H7 (cell line): Measurements from ENCODE around the gene KIF19. TPM values are rescaled to one million over a fixed set of nuclear protein-coding genes. Genes with fewer than 3 reads are reported as not detected.
A peak's percentile ranks its signal among the peaks of the same experiment; 100 is the strongest.

Experiments
- DNase-seq: peaks from one replicate; pipeline ENCODE4 v3.0.0; 2012
- H3K27me3 ChIP-seq: 2 replicates; pipeline ENCODE4 v1.6.0; 2011; ENCODE audit warnings: mild to moderate bottlenecking, low read length; ENCODE audit not compliant: control insufficient read depth, insufficient read depth
- H3K36me3 ChIP-seq: replicated peaks from 2 replicates; pipeline ENCODE4 v1.5.1; 2011; ENCODE audit warnings: low read length; ENCODE audit not compliant: control insufficient read depth, insufficient read depth
- H3K4me3 ChIP-seq: 2 replicates; pipeline ENCODE4 v1.5.1; 2011; ENCODE audit warnings: low read depth, mild to moderate bottlenecking, control low read depth, low read length, moderate library complexity; ENCODE audit not compliant: insufficient read depth
- total RNA-seq: library from RNA; depleted of rRNA; stranded (reverse); fragments of >200 nt; shearing (Covaris generic); gene quantifications from 2 replicates; pipeline ENCODE4 v1.2.3, GENCODE V29; 2014

The KIF19 gene
- total RNA-seq, 1 experiment from 2014 or later = 0.52 TPM

DNA sequence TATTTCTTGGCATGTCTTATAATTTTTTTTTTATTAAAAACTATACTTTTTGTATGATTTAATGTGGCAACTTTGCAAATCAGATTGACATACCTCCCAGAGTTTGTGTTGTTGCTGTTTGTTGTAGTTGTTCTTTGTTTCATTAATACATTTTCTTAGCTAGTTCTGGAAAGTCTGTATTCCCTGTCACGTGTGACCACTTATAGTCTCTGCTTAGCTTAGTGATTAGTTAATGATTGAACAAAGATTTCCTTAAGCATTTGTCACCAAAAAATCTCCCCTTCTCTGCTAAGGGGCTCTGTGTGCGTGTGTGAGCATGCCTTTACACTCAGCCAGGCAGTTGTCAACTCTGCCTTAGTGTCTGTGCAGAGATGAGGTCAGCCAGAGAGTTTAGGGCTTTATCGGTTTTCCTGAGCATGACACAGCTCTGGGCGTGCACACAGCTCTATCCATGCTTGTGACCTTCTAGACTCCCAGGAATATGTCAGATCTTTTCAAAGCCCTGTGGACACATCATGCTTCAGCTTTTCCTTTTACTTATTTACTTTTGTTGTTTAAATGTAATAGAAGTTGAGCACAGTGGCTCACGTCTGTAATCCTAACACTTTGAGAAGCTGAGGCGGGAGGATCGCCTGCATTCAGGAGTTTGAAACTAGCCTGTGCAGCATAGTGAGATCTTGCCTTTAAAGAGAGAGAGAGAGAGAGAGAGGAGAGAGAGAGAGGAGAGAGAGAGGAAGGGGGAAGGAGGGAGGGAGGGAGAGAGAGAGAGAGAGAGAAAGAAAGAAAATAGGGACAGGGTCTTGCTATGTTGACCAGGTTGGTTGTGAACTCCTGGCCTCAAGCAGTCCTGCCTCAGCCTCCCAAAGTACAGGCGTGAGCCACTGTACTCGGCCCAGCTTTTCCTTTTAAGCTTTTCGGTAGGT is 30.1 kb upstream of the KIF19 start:
- Histone ChIP-seq H3K36me3 (no peaks in the 10 kb centered on the region), H3K27me3 (no peaks in the 10 kb centered on the region), H3K4me3 (no peak overlapping the region)
- no peak for DNase-seq

DNA sequence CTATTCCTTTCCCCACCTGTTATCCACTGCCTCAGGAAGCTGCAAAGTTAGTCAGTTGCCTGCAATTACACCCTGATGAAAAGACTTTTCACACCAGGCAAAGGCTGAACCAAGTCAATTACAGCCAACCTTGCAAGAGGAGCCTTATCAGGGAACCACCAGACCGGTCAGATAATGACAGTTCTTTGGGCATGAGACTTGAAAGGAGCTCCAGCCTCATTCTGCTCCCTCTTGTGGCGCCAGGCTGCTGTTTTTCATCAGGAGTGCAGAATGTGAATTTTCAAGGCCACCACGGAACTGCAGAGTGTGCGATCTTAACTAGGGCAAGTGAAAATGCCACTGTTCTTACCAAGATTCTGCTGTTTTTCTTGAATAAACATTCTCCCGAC is 29.5 kb upstream of the KIF19 start:
- peak; percentile 75 for DNase-seq
- H3K4me3 ChIP-seq = no peak overlapping the region
- no peaks in the 10 kb centered on the region for H3K36me3 ChIP-seq
- H3K27me3 ChIP-seq = no peaks in the 10 kb centered on the region

DNA sequence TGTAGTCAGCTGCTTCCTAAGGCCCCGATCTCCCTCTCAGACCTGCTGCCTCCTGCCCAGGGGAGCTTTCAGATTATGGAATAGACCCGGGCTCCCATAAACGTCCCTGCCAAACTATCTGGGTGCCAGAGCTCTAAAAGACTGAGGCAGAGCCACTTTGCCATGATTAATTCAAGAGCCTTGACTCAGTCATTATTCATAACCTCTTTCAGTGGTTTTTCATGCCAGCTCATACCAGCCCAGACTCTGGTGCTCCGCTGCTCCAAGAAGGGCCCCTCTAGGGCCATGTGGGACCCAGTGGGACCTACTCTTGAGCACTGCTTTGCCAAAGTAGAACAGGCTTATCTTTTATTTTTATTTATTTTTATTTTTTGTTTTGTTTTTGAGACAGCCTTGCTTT is 28.1 kb upstream of the KIF19 start:
- Histone ChIP-seq H3K27me3 (no peaks in the 10 kb centered on the region), H3K4me3 (no peak overlapping the region), H3K36me3 (no peaks in the 10 kb centered on the region)
- DNase-seq = no peak

DNA sequence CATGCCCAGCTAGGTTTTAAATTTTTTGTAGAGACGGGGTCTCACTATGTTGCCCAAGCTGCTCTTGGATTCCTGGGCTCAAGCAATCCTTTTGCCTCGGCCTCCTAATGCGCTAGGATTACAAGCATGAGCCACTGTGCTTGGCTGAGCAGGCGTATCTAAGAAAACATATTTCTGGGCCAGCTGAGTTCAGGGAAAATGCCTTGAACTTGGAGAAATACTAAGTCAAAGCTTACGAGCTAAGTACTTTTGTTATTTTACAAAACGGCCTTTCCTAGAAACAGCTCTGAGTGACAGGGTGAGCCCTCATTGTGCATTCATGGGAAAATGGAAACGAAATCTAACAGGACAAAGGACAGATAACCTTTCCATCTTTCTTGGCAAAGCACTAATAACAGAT is 27.2 kb upstream of the KIF19 start:
- Histone ChIP-seq H3K27me3 (no peaks in the 10 kb centered on the region), H3K36me3 (no peaks in the 10 kb centered on the region), H3K4me3 (no peak overlapping the region)
- DNase-seq = no peak

DNA sequence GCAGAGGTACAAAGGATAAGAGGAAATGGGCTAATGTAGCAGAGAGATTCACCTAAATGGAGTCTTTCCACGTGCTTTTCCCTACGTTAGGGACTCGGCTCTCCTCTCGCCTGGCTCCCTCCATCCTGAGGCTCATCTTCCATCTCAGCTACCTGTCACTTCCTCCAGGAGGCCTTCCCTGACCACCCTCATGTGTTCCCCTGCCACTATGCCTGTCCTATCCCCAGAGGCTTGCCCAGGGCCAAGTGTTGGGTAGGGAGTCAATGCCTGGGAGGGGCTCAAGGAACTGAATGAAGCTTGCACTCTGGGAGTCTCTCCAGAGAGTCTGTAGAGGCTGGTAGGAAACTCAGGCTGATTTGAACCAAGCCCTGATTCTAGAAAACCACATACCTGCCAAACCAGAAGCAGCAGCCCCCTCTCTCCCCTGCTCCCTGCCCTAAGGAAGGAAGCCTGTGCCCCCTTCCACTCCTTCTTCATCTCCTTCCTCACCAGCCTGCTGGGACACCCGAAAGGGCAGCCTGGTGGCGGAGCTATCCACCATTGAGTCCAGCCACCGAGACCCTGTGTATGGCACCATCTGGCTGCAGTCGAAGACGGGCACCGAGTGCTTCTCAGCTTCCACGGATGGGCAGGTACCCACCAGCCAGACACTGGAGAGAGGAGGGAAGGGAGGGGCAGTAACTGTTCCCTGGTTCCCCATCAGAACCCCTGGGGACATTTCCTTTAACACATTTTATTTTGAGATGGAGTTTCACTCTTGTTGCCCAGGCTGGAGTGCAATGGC is 26.6 kb upstream of the KIF19 start:
- H3K4me3 ChIP-seq = no peak overlapping the region
- H3K27me3 ChIP-seq = no peaks in the 10 kb centered on the region
- DNase-seq = no peak
- H3K36me3 ChIP-seq = no peaks in the 10 kb centered on the region

DNA sequence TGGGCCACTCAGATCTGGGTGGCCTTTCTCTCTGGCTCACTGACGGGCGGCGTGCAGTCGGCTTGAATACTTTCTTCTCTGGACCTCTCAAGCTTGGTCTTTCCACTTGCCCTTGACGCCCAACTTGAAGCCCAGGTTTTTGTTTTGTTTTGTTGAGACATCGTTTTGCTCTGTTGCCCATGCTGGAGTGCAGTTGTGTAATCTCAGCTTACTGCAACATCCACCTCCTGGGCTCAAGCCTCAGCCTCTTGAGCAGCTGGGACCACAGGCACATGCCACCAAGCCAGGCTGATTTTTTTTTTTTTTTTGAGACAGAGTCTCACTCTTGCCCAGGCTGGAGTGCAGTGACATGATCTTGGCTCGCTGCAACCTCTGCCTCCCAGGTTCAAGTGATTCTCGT is 22.7 kb upstream of the KIF19 start:
- Histone ChIP-seq H3K36me3 (no peaks in the 10 kb centered on the region), H3K27me3 (no peaks in the 10 kb centered on the region), H3K4me3 (no peak overlapping the region)
- no peak for DNase-seq

DNA sequence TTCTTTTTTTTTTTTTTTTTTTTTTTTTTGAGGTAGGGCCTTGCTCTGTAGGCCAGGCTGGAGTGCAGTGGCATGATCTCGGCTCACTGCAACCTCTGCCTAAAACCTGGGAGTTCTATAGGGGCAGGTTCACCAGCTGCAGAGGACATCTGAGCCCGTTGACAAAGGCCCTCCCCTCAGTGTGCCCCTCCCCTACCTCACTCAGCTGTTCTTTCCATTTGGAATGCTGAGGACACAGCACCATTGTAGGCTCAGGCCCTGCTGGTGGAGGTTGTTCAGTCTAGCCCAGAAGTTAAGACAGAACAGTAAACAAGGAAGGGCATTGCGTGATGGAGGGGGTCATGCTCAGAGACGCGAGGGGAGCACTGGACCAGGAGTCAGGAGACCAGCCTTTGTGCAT is 21.8 kb upstream of the KIF19 start:
- no peaks in the 10 kb centered on the region for H3K27me3 ChIP-seq
- no peak for DNase-seq
- no peaks in the 10 kb centered on the region for H3K36me3 ChIP-seq
- no peak overlapping the region for H3K4me3 ChIP-seq

DNA sequence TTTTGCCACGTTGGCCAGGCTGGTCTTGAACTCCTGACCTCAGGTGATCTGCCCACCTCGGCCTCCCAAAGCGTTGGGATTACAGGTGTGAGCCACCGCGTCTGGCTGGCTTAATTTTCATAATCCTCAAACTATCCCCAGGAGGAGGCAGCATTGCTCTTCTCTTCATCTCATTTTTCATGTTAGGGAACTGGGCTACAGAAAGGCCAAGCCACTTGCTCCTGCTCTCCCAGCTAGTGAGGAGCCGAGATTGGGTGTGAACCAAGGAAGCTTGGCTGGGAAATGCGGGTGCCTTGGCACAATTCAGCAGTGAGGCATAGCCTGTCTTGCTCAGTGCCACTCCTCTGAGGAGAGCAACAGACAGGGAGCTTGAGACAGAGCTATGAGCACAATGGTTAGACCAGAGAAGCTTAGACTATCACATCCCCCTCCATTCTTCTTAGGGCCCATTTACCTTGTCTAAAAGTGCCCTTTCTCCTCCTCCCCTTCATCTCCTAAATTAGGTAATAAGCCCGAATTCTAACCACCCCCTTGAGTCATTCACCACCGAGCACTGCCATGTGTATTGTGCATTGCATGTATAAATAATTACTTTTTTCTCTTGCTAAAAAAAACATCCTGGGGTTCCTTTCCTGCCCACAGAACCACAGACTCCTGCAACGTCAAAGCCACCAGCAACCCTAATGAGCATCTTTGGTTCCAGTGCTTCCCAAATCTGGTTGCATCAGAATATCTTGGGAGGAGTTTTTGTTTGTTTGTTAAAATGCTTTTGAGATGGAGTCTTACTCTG is 20.0 kb upstream of the KIF19 start:
- Histone ChIP-seq H3K36me3 (no peaks in the 10 kb centered on the region), H3K27me3 (no peaks in the 10 kb centered on the region), H3K4me3 (no peak overlapping the region)
- DNase-seq = no peak

DNA sequence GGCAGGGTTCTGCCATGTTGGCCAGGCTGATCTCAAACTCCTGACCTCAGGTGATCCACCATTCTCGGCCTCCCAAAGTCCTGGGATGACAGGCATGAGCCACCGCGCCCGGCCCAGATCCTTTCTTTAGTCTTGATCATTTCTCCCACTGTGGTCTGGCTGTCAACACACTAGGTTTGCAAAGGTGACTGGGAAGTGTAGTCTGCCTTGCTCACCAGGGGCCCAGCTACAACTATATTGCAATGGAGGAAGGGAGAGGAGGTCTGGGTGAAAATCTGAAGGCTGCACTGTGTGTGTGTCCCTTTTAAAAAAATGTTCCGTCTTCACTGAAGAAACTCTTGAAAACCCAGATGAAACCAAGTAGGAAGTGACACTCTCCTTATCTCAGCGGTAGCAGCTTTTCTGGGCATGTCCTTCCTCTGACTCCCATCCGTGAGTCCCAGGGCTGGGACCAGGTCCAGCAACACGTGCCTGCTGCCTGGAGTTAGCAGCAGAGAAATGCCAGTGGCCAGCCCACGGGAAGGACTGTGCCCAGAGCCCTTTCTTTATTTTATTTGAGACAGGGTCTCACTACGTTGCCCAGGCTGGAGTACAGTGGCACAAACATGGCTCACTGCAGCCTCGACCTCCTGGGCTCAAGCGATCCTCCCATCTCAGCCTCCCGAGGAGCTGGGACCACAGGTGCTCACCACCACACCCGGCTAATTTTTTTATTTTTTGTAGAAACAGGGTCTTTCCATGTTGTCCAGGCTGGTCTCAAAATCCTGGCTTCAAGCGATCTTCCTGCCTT is 17.8 kb upstream of the KIF19 start:
- Histone ChIP-seq H3K27me3 (no peaks in the 10 kb centered on the region), H3K4me3 (no peak overlapping the region), H3K36me3 (no peaks in the 10 kb centered on the region)
- no peak for DNase-seq

DNA sequence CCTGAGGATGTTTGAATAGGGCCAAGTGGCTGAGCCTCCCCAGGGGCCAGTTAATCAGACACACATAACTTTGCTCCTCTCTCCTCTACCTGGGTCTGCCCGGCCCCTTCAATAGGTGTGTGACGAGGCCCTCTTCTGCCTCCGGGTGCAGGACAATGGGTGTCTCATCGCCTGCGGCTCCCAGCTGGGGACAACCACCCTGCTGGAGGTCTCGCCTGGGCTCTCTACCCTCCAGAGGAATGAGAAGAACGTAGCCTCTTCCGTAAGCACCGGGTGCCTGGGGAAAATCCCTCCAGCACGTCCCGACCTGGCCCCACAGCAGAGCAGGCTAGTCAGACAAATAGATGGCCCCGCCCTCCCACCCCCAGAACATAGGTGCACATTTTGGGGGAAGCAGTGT is 16.1 kb upstream of the KIF19 start:
- Histone ChIP-seq H3K36me3 (no peaks in the 10 kb centered on the region), H3K27me3 (no peaks in the 10 kb centered on the region), H3K4me3 (no peak overlapping the region)
- DNase-seq = no peak

DNA sequence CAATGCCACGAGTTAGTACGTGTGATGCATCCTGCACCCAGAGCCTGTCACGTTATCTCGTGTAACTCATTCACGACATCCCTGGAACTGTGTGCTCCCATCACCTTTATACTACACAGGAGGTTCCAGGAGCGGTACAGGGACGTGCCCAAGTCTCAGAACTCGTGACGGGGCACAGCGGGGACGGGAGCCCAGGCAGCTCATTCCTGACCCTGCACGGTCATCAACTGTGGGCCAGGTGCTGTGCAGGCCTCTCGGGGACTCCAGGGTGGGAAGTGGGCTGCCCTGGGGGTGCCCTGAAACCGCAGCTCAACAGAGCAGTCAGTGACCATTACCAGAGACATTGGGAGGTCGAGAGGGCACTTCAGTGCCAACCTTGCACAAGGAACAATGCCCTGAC is 11.1 kb upstream of the KIF19 start:
- Histone ChIP-seq H3K27me3 (no peaks in the 10 kb centered on the region), H3K4me3 (no peak overlapping the region), H3K36me3 (no peaks in the 10 kb centered on the region)
- DNase-seq = no peak

DNA sequence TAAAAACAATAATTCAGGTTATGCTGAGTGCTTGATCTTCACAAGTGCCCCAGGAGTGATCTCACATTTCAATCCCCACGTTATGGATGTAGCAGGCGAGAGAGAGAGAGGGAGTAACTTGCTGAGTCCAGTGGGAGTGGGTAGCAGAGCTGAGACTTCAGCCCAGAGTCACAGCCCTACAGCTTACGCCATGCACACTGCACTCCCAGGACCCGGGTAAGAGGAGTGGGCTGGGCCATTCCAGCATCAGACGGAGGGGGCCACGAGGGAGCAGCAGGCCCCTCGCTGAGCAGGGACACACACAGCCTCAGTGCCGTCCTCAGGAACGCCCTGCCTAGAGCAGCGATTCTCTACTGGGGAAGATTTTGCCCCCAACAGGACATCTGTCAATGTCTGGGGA is 9.8 kb upstream of the KIF19 start:
- H3K4me3 ChIP-seq = no peak overlapping the region
- H3K27me3 ChIP-seq = no peaks in the 10 kb centered on the region

DNA sequence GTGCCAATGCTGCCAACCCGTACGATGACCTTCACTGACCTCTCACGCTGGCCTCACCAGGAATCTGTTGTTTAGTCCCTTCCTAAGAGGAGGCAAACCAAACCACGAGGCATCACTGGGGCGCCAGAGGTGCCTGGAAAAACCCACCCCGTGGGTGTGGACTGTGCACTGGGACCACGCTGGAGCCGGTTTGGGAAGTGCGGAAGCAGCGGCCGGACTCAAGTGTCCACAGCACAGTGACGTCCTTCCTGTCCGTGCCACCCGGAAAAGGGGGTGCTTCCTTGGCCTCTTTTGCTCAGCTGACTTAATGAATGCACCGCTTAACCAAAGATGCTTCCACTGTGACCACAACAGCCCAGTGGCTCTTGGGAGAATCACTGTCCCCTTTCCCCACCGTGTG is 9.0 kb upstream of the KIF19 start:
- no peak overlapping the region for H3K4me3 ChIP-seq
- DNase-seq = no peak
- H3K27me3 ChIP-seq = no peaks in the 10 kb centered on the region
- H3K36me3 ChIP-seq = no peaks in the 10 kb centered on the region

More for the DNA sequence above, 9.8 kb upstream of the KIF19 start:
- no peak for DNase-seq
- no peaks in the 10 kb centered on the region for H3K36me3 ChIP-seq

DNA sequence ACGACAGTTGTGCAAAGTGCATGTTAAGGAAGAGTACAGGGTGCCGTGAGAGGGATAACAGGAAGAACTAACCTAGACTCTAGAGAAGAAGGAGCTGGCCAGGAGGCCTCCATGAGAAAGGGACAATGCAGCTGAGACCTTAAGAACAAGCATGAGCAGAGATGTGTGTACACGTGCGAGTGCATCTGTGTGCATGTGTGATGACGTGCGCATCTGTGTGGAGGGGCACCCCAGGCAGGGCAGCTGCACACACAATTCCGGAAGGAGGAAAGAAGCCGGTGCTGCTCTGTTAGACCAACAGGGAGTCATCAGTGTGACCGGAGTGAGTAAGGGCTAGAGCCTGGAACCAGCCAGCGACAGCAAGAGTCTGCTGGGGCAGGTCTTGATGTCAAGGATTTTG is 7.6 kb upstream of the KIF19 start:
- H3K27me3 ChIP-seq = no peaks in the 10 kb centered on the region
- H3K4me3 ChIP-seq = no peak overlapping the region
- no peak for DNase-seq
- H3K36me3 ChIP-seq = no peaks in the 10 kb centered on the region
